GM08714 (cell line): ENCODE data around the gene CD84.

Experiments used
- H3K4me3 ChIP-seq: fragments of 200-500 bp; sonication (Bioruptor generic); 2 replicates; pipeline ENCODE4 v1.5.1; 2014; ENCODE audit warnings: mild to moderate bottlenecking, low read length, inconsistent platforms
- ZNF274 ChIP-seq: IDR thresholded peaks from 2 replicates; pipeline ENCODE4 v1.6.1; 2012; ENCODE audit warnings: mild to moderate bottlenecking, low read depth, low read length

CD84 gene

DNA sequence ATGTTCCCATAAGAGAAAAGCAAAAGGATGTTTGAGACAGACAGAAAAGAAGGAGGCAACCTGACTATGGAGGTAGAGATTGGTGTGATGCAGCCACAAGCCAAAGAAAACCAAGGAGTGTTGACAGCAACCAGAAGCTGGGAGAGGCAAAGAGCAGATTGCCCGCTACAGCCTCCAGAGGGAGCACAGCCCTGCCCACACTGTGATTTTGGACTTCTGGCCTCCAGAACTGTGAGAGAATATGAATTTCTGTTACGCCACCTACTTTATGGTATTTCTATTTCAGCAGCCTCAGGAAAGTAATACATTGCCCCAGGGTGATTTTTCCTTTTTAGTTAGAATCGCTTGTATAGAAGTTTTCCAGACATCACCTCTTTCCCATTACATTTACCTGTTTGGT lies 84.7 kb downstream of the CD84 start:
- TF ChIP-seq ZNF274: no peak
- no peak overlapping the region for H3K4me3 ChIP-seq

- no peak for TF ChIP-seq ZNF274
Measured at GRCh38 chr1:160492617-160493016, 86.7 kb downstream of the CD84 start.

DNA sequence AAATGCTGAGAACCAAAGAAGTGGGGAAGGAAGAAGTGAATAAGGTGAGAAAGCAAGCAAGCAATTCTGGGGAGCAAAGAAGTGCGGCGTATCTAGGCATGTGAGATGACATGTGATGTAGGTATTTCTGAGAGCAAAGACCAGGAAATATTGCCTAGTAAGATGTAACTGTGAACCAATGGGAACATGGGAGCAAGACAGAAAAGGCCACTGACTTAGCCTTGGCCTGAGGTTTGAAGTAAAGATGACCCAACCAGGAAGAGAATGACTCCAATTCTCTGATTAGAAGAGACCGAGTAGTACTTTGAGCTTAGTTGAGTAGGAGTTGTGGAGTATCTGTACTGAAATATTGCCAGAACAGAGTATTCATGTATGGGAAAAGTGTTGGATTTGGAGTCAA lies 87.3 kb downstream of the CD84 start:
- no peak overlapping the region for H3K4me3 ChIP-seq
- no peak for TF ChIP-seq ZNF274

More at GRCh38 chr1:160492617-160493016, 86.7 kb downstream of the CD84 start:
- no peak overlapping the region for H3K4me3 ChIP-seq
